K562 (cell line): ENCODE results near the gene PIH1D1. TPM values are rescaled to one million over a fixed set of nuclear protein-coding genes. Genes with fewer than 3 reads are reported as not detected.
A peak's percentile ranks its signal among the peaks of the same experiment; 100 is the strongest.

Experiments used
- ETV1 ChIP-seq: fragments of 450-650 bp; conservative IDR thresholded peaks from 2 replicates; pipeline ENCODE4 v1.6.1; 2016; ENCODE audit warnings: missing genetic modification characterization, control low read depth, low read depth, missing compliant biosample characterization
- FOXM1 ChIP-seq, 2 experiments: fragments of 450-650 bp in 1 of 2; sonication (generic) in 1 of 2; formaldehyde crosslinking in 1 of 2; IDR thresholded peaks; 2 replicates each; pipeline versions ENCODE4 v1.6.1 to v1.9.0; 2017 to 2022; ENCODE audit warnings: low read depth in 2 of 2, mild to moderate bottlenecking in 2 of 2, missing genetic modification reagents in 1 of 2, moderate library complexity in 1 of 2
- GABPB2 ChIP-seq: fragments of 250-450 bp; sonication (Bioruptor Pico); conservative IDR thresholded peaks from 2 replicates; pipeline ENCODE4 v1.5.1; 2021; ENCODE audit warnings: mild to moderate bottlenecking
- HBP1 ChIP-seq: fragments of 450-650 bp; formaldehyde crosslinking; IDR thresholded peaks from 2 replicates; pipeline ENCODE4 v1.4.0; 2022; ENCODE audit warnings: missing genetic modification characterization
- MED1 ChIP-seq: sonication (generic); formaldehyde crosslinking; IDR thresholded peaks from 2 replicates; pipeline ENCODE4 v1.8.1; 2023; ENCODE audit warnings: missing genetic modification reagents, borderline replicate concordance
- NR3C1 ChIP-seq: sonication (generic); formaldehyde crosslinking; IDR thresholded peaks from 2 replicates; pipeline ENCODE4 v1.8.1; 2022; ENCODE audit warnings: missing genetic modification reagents
- PATZ1 ChIP-seq: fragments of 250-450 bp; sonication (Bioruptor Pico); IDR thresholded peaks from 2 replicates; pipeline ENCODE4 v1.5.0; 2020; ENCODE audit warnings: mild to moderate bottlenecking, borderline replicate concordance
- PHF8 ChIP-seq: fragments of 200-600 bp; sonication (generic); IDR thresholded peaks from 2 replicates; pipeline ENCODE4 v1.6.1; 2012; ENCODE audit warnings: mixed run types, mild to moderate bottlenecking, inconsistent platforms, low read length, moderate library complexity, borderline replicate concordance
- PRPF4 ChIP-seq: fragments of 200-400 bp; formaldehyde crosslinking; IDR thresholded peaks from one replicate; pipeline ENCODE4 v1.6.1; 2017; ENCODE audit warnings: low read length, low read depth, mild to moderate bottlenecking; ENCODE audit not compliant: insufficient read depth, poor library complexity, severe bottlenecking
- SMARCB1 ChIP-seq: IDR thresholded peaks from 2 replicates; pipeline ENCODE4 v1.6.1; 2011; ENCODE audit warnings: improper control_type of control experiment, low read depth; ENCODE audit not compliant: insufficient read length
- TRIM25 ChIP-seq: fragments of 450-650 bp; IDR thresholded peaks from 2 replicates; pipeline ENCODE4 v1.7.0; 2016; ENCODE audit warnings: borderline replicate concordance
- YBX1 ChIP-seq: fragments of 450-650 bp; IDR thresholded peaks from 2 replicates; pipeline ENCODE4 v1.7.1; 2016; ENCODE audit warnings: mild to moderate bottlenecking
- ZNF174 ChIP-seq: fragments of 250-450 bp; sonication (Bioruptor Pico); IDR thresholded peaks from 2 replicates; pipeline ENCODE4 v1.4.0; 2020; ENCODE audit warnings: mild to moderate bottlenecking
- ZNF274 ChIP-seq: IDR thresholded peaks from 2 replicates; pipeline ENCODE4 v1.6.1; 2011; ENCODE audit warnings: low read depth, mild to moderate bottlenecking, low read length, moderate library complexity, borderline replicate concordance
- ZNF696 ChIP-seq: fragments of 250-450 bp; sonication (Bioruptor Pico); conservative IDR thresholded peaks from 2 replicates; pipeline ENCODE4 v1.4.0; 2020; ENCODE audit warnings: mild to moderate bottlenecking, moderate library complexity
- ZNF76 ChIP-seq: fragments of 250-450 bp; sonication (Bioruptor Pico); IDR thresholded peaks from 2 replicates; pipeline ENCODE4 v1.4.0; 2020; ENCODE audit warnings: mild to moderate bottlenecking, moderate library complexity, borderline replicate concordance
- polyA plus RNA-seq, 8 experiments: library from polyadenylated mRNA; depleted of rRNA in 4 of 8; stranded (reverse) in 5 of 8; unstranded in 3 of 8; fragments of >200 nt; fragmentation: Nextera tagmentation in 2 of 8; fragmentation: Illumina TruSeq in 1 of 8; extraction: Ambion mirVana in 2 of 8; extraction: Trizol in 1 of 8; gene quantifications; 2 replicates each; pipeline versions ENCODE4 v1.2.1 to v1.2.3, GENCODE V29; 2011 to 2014; ENCODE audit warnings: inconsistent platforms in 1 of 8, missing spikeins in 1 of 8
- total RNA-seq, 7 experiments: library from RNA; depleted of rRNA in 6 of 7; stranded (reverse); fragments of >200 nt in 6 of 7; fragmentation: Illumina TruSeq in 2 of 7; extraction: Trizol in 2 of 7; gene quantifications; 2 replicates each; pipeline versions ENCODE4 v1.2.1 to v1.2.3, GENCODE V29; 2011 to 2021; ENCODE audit warnings: low replicate concordance in 1 of 7
- TF ChIP-seq, protein P1 (sequence below): fragments of 450-650 bp; conservative IDR thresholded peaks from 2 replicates; pipeline ENCODE4 v1.6.1; 2016; ENCODE audit warnings: missing genetic modification characterization, low read depth, mild to moderate bottlenecking, missing compliant biosample characterization, moderate library complexity
- TF ChIP-seq, protein P2 (sequence below): IDR thresholded peaks from 2 replicates; pipeline ENCODE4 v1.6.1; 2012; ENCODE audit warnings: low read depth, low read length, improper control_type of control experiment, borderline replicate concordance

The PIH1D1 gene
- total and polyA plus RNA-seq, 9 of the 15 experiments (the other 6 are each of a cell fraction or from before 2014, with no cell fraction given) = 26.5 to 224 (median 137) TPM

GRCh38 chr19:49487277-49488045 is 35.8 kb upstream of the PIH1D1 start, which contains the start of gene RPL13A (continued):
- TF ChIP-seq, protein P1, sequence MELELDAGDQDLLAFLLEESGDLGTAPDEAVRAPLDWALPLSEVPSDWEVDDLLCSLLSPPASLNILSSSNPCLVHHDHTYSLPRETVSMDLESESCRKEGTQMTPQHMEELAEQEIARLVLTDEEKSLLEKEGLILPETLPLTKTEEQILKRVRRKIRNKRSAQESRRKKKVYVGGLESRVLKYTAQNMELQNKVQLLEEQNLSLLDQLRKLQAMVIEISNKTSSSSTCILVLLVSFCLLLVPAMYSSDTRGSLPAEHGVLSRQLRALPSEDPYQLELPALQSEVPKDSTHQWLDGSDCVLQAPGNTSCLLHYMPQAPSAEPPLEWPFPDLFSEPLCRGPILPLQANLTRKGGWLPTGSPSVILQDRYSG (tag) = 0 out of 2 replicates have a peak, but pooled peaks have one; percentile 38
- TF ChIP-seq TRIM25 = no peak
- no peak for TF ChIP-seq ZNF696 (CRISPR knock-in tag)
- no peak for TF ChIP-seq YBX1
- no peak for TF ChIP-seq NR3C1 (CRISPR knock-in tag)
- TF ChIP-seq PATZ1 = no peak
- TF ChIP-seq HBP1 (CRISPR knock-in tag) = no peak
- no peak for TF ChIP-seq GABPB2 (CRISPR knock-in tag)
- TF ChIP-seq ZNF76 (CRISPR knock-in tag) = no peak
- TF ChIP-seq PHF8 = peak; percentile 98
- TF ChIP-seq FOXM1 (IDR thresholded peaks at IDR 0.05; ENCODE audit: low read depth) = 0 out of 2 replicates have a peak, but pooled peaks have one; percentile 19
- TF ChIP-seq FOXM1 (CRISPR knock-in tag; IDR thresholded peaks at IDR 0.05; ENCODE audit: low read depth) = no peak
- TF ChIP-seq ETV1 = peak; percentile 43; the same call in 1 of the 2 replicates
- no peak for TF ChIP-seq MED1 (CRISPR knock-in tag)
- TF ChIP-seq SMARCB1 = no peak
- peak; percentile 85 for TF ChIP-seq PRPF4
- TF ChIP-seq ZNF174 (CRISPR knock-in tag) = no peak
- TF ChIP-seq, protein P2, sequence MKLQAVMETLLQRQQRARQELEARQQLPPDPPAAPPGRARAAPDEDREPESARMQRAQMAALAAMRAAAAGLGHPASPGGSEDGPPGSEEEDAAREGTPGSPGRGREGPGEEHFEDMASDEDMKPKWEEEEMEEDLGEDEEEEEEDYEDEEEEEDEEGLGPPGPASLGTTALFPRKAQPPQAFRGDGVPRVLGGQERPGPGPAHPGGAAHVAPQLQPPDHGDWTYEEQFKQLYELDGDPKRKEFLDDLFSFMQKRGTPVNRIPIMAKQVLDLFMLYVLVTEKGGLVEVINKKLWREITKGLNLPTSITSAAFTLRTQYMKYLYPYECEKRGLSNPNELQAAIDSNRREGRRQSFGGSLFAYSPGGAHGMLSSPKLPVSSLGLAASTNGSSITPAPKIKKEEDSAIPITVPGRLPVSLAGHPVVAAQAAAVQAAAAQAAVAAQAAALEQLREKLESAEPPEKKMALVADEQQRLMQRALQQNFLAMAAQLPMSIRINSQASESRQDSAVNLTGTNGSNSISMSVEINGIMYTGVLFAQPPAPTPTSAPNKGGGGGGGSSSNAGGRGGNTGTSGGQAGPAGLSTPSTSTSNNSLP = no peak
- TF ChIP-seq ZNF274 = no peak
